Activated CD4-positive, CD25-positive, alpha-beta regulatory T cell (primary cell): ENCODE data around the gene MYH11.
"Not testable (repeated sequence)": the region's sequence is repeated elsewhere in the genome, so short reads cannot be mapped to it uniquely, and the experiment has no call there.

Experiments used
- DNase-seq, 4 experiments: peaks; one replicate each; lab custom pipeline; 2025; lab: John Stamatoyannopoulos, UW

The MYH11 gene

DNA sequence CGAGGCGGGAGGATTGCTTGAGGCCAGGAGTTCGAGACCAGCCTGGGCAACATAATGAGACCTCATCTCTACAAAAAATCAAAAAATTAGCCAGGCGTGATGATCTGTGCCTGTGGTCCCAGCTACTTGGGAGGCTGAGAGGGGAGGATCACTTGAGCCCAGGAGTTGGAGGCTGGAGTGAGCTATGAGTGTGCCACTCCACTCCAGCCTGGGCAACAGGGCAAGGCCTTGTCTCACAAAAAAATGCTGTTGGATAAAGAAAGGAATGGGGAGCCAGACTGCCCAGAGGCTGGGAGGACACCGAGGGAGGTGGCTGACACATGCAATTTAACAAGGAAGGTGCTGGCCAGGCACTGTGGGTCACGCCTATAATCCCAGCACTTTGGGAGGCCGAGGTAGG lies 47.5 kb downstream of the MYH11 start:
- DNase-seq = not testable (repeated sequence)

DNA sequence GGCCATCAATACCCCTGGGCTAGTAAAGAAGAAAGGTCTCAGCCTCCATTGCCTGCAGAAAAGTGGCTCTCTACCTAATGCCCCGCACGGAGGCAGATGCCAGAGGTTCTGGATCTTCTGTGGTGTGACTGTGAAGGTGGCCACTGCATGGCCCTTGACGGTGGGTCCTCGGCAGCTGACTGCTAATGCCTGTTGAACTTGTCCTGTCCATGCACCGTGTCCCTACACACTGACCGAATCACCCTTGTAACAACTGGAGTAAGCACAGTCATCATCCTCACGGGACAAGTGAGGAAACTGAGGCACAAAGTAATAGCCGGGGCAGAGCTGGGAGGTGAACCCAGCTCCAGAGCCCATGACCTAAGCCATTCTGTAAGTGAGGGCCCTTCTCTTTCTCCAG lies 48.8 kb downstream of the MYH11 start:
- no peak for DNase-seq

GRCh38 chr16:15807603-15808009 lies 49.2 kb downstream of the MYH11 start:
- no peak for DNase-seq

DNA sequence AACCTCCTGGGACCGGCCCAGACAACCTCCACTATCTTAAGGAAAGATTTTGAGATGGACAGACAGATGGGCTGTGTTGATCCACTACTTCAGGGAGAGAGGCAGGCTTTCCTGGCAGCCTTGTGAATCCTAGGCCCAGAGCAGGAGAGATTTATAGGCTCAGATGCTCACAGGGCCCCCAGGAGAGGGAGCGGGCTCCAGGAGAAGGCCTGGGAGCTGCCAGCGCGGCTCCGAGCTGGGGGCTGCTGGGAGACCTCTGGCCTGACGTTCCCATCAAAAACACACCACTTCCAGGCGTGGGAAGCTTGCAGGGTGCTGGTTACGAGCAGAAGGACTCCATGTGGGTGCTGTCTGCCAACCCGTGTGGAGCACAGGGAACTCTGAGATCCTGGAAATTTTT lies 53.2 kb downstream of the MYH11 start:
- DNase-seq = no peak

DNA sequence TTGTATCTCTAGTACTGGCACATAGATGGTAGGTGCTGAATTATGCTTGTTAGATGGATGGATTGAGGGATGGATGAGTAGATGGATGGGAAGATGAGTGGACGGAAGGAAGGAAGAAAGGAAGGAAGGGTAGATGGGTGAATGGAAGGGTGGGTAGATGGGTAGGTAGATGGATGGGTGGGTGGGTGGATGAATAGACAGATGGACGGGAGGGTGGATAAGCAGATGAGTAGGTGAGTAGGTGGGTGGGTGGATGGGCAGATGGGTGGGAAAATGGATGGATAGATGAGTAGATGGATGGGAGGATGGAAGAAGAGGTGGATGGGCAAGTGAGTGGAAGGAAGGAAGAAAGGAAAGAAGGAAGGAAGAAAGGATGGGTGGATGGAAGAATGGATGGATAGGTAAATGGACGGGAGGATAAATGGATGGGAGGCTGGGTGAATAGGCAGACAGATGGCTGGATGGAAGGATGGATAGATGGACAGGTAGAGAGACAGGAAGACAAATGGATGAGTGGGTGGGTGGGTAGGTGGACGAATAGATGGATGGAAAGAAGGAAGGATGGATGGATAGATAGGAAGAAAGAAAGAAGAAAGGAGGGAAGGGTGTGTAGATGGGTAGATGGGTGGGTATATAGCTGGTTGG lies 56.9 kb downstream of the MYH11 start:
- DNase-seq = no peak

- DNase-seq = no peak
Measured at GRCh38 chr16:15798671-15799070, 58.2 kb downstream of the MYH11 start.

DNA sequence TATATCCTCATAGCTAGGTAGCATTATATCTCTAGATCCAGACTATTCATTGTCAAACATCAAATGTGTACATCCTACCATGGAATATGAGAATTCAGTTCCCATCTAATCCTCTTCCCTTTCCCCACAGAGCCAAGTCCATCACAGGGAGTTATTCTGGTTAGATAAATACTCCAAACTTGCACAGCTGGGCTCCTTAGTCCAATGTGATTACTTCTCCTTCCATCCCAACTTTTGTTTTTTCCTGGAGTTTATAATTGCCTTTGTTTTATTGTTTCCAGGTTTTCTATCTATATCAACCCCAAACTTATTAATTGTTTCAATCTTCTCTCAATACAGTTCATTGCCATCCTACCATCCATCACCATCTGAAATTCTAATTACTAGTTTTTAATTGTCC lies 59.9 kb downstream of the MYH11 start:
- no peak for DNase-seq

DNA sequence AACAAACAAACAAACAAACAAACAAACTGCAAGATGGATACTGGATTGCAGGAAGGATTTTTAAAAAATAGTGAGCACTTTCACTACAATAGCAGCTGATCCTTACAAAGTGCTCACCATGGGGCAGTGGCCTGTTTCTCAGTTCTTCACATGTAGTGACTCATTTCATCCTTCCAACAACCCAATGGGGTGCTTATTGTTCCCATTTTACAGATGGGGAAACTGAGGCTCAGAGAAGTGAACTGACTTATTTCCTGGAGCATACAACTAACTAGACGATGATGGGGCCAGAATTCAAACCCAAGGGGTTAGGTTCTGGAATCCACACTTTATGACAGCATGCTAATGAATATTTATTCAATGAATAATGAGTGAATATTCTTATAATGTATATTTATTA lies 61.2 kb downstream of the MYH11 start:
- DNase-seq = no peak

GRCh38 chr16:15792563-15792971 lies 64.3 kb downstream of the MYH11 start:
- DNase-seq = no peak

DNA sequence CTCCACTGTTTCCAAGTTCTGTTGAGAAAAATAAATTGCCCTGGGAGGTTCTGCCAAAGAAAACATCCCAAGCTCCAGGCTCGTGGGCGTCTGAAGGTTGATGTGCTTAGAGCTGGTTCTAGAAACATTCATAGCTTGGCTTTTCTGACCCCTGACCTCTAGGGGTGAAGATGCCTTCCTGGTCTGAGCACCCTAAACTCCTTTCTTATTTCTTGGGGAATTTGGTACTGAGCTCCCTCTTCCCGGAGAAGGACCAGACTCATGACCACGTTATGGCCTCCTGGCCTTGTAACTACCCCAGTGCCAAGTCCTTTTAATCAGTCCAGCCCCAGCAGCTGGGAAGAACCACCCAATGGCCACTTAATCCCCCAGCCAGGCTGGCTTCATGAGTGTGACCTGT lies 66.4 kb downstream of the MYH11 start:
- DNase-seq = no peak

GRCh38 chr16:15789816-15790215 lies 67.0 kb downstream of the MYH11 start:
- not testable (repeated sequence) for DNase-seq

GRCh38 chr16:15788846-15789239 lies 68.0 kb downstream of the MYH11 start:
- no peak for DNase-seq

GRCh38 chr16:15786501-15786900 lies 70.3 kb downstream of the MYH11 start:
- DNase-seq = no peak

GRCh38 chr16:15785386-15786059 lies 71.3 kb downstream of the MYH11 start:
- no peak for DNase-seq

DNA sequence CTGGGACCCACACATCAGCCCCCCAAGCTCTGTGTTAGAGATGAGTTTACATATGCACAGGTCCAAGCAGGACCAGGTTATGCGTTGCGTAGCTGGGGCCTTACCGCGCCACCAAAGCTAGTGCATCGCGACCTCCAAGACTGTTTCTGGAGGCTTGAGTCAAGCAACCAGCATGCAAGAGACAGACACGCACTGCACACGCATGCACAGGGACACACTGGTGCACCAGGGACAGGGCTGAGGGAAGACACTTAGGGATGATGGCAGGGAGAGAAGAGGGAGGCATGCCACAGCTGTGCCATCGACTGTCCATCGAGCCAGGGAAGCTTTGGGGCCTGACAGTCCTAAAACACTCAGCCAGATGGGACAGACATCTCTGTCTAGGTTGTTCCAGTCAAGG lies 72.8 kb downstream of the MYH11 start:
- no peak for DNase-seq

DNA sequence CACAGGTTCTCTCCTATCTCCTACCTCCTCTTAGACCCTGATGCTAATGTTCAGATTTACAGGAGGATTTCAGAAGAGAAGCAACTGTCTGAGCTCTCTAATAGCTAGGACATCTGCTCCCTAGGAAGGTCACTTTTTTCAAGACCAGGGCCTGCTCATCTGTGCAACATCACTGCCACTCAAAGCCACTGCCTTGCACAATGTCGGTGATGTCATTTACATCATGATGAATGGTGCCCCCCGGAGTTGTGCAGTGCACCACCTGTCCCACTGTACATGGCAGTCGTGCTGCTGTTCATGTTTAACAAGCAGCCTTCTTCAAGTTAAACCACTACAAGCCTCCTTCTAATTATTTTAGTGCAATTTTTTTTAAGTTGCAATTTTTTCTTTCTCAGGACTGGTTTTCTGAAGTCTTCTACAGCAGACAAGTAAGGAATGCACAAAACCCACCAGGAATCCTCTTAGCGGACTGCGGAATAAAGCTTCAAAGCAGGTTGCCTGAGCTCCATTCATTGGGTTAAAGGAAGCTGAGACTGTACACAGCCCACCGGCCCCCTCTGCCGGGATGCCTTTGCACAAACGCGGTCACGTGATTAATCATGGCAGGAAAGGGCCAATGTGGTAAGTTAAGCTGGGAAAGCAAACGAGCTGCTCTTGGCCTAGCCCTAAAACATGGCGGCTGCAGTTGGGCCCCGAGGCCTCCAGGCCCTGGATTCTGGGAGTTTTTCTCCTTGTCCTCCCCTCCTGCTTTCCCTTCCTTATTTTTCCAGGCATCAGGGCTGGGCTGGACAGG lies 74.1 kb downstream of the MYH11 start:
- DNase-seq = no peak

DNA sequence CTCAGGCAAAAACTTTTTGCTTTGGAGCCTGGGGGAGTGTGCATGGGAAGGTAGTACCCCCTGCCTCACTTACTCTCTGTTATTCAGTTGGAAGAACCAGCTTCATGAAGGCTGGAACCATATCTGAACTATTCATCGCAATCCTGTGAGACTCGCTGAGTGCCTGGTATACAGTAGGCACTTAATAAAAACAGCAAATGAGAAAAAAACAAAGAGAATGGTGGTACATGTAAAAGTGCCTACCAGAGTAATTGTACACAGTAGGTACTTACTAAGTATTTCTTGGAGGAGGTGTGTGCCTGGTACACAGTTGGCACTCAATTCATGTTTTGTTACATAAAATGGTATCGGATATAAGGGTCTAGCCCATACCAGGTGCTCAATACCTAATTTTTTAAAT lies 75.2 kb downstream of the MYH11 start:
- DNase-seq = no peak

DNA sequence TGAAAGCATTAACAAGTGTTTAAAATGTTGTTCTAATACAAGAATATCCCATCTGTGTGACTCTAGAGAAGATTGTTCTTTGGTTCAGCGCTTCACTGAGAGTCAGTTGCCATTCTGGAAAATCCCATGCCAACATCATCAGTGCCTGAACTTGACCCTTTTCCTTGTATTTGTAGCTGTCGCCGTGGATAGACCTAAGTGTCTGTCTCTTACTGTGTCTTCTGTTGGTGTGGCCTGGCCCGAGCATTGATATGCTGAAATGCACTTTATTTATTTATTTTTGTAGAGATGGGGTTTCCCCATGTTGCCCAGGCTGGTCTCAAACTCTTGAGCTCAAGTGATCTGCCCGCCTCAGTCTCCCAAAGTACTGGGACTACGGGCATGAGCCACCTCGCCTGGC lies 76.0 kb downstream of the MYH11 start:
- no peak for DNase-seq

DNA sequence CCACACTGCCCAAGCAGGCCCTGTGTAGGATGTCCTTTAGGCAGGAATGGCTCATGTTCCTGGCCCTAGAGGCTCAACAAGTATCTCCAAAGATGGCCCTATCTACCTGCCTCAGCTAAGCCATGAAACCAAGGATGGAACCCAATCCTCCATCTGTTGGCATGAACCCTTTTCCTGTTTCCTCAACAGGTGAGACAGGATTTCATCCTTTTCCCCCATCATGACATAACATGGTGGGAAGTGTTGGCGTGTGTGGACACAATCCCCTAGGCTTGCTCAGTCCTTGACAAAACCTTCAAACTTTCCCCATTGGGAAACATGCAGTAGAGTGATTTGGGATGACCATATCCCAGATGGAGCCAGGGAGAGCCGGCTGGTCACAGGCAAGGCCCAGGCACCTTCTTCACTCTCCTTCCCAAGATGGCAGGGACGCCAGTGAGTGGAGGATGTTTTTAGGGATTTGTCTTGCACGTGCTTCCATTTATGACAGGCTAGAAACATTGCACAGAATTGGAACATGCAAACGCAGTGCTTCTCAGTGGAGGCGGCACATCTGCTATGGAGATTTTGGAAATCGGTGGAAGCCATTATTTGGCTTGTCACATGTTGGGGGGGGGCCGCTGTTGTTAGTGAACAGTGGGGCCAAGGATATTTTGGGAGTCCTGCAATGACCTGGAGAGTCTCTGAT lies 77.0 kb downstream of the MYH11 start:
- DNase-seq = no peak

DNA sequence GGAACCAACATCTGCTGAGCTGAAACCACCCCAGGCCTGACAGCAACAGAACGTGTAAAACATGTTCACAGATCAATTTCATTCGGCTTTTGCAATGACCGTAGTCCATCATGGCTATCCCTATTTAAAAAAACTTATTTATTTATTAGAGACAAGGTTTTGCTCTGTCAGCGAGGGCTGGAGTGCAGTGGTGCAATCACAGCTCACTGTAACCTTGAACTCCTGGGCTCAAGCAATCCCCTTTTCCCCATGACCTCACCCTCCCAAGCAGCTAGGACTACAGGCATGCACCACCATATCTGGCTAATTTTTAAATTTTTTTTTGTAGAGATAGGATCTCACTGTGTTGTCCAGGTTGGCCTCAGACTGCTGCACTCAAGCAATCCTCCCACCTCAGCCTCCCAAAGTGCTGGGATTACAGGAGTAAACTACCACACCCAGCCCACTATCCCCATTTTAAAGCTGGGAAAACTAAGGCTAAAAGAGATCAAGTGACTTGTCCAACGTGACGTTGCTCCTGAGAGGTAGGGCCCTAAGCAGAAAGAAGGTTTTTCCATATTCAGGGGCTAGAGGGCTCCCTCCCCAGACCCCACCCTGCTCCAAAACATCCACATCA lies 77.7 kb downstream of the MYH11 start:
- no peak for DNase-seq

DNA sequence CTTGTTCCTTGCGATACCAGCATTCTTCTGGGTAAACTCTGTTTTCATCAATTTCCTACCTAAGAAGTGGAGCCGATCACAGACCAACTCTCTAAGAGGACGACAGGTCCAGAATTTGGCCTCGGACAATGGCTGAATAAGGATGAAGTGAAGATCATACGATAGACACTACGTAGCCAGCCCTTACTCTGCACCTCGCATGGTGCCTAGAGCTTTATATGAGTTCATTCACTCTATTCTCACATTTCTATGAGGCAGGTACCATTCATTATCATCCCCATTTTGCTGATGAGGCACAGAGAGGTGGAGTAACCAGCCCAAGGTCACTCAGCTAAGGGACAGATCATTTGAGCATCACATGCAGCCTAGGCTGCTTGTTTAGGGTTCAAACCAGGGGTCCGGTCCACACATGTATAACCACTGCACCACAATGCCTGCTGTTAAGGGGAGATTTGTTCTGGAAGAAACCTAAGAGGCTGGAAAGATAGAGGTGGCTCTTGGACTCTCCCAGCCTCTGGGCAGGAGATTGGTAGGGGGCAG lies 78.6 kb downstream of the MYH11 start:
- DNase-seq = no peak
